Diencephalon (tissue), 1 donor: ENCODE measurements around the gene SMC6. TPM values are rescaled to one million over a fixed set of nuclear protein-coding genes. Genes with fewer than 3 reads are reported as not detected.

Experiments used
- total RNA-seq: library from RNA; depleted of rRNA; stranded (reverse); fragments of >200 nt; gene quantifications from one replicate; pipeline ENCODE4 v1.2.3, GENCODE V29; 2014

SMC6 gene, protein sequence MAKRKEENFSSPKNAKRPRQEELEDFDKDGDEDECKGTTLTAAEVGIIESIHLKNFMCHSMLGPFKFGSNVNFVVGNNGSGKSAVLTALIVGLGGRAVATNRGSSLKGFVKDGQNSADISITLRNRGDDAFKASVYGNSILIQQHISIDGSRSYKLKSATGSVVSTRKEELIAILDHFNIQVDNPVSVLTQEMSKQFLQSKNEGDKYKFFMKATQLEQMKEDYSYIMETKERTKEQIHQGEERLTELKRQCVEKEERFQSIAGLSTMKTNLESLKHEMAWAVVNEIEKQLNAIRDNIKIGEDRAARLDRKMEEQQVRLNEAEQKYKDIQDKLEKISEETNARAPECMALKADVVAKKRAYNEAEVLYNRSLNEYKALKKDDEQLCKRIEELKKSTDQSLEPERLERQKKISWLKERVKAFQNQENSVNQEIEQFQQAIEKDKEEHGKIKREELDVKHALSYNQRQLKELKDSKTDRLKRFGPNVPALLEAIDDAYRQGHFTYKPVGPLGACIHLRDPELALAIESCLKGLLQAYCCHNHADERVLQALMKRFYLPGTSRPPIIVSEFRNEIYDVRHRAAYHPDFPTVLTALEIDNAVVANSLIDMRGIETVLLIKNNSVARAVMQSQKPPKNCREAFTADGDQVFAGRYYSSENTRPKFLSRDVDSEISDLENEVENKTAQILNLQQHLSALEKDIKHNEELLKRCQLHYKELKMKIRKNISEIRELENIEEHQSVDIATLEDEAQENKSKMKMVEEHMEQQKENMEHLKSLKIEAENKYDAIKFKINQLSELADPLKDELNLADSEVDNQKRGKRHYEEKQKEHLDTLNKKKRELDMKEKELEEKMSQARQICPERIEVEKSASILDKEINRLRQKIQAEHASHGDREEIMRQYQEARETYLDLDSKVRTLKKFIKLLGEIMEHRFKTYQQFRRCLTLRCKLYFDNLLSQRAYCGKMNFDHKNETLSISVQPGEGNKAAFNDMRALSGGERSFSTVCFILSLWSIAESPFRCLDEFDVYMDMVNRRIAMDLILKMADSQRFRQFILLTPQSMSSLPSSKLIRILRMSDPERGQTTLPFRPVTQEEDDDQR
- 32.8 TPM for total RNA-seq

DNA sequence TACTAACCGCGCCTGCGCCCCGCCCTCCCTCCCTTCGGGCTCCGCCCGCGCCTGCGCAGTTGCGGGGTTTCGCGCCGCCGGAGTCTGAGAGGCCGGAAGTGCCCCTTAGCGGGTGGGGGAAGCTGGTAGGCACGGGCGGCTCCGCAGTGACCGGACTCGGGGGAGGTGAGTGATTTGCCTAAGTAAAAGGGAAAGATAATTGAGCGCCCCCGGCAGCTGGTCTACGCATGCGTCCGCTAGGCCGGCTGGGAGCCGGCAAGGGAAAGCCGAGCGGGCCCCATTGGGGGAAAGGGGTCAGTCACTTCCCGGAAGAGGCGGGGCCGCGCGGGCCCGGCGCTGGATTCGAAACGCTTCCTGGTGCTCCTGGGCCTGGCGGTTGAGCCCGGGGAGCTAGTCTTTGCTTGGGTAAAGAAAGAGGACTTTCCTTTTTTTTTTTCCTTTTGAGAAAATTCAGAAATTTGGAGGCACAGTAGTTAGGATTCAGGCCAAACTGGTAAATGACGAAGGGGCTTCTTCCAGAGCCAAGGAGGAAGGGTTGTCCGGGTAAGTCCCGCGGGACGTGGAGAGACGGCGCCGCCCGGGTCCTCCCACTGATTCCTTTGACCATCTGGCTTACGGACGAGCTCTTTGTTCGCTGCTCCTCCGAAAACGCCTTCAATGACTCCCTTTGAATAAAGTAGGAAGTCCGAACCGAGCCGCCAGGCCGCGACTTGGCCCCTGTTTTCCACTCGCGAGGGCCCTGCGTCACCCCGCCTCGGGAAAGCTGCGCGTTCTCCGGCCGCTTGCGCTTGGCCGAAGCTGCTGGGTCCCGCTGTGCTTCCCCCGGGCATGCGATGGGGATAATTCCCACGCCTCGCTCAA is at the start of gene SMC6, which contains the start of gene GEN1:
SMC6 (minus strand) TSS at position 8 of the 861 bp plus-strand sequence. CDS start 7,864 bp downstream, outside the sequence.
GEN1 (plus strand) TSS at position 336 of the 861 bp plus-strand sequence. CDS start 5,806 bp downstream, outside the sequence.

Other genes starting within 250 kb of the SMC6 start
- 1.2 TPM for gene RAD51AP2, start 235.4 kb downstream of the SMC6 start, total RNA-seq
- gene VSNL1, start 213.1 kb downstream of the SMC6 start, total RNA-seq, result 128 TPM
- gene GEN1, start 328 bp upstream of the SMC6 start, total RNA-seq, result 9.0 TPM
- not detected for gene MSGN1, start 62.6 kb upstream of the SMC6 start, total RNA-seq
- gene KCNS3, start 124.9 kb upstream of the SMC6 start, total RNA-seq, result 2.8 TPM